GM18951 (cell line): ENCODE measurements around the gene PCDH1.

Experiments used
- POLR2A ChIP-seq: IDR thresholded peaks from 4 replicates; pipeline ENCODE4 v1.6.1; 2011; ENCODE audit warnings: mild to moderate bottlenecking; ENCODE audit not compliant: insufficient read length, insufficient read depth; ENCODE audit errors: extremely low read depth
- in situ Hi-C: fragments of 300-500 bp; cut with MboI; formaldehyde crosslinking; loops from one replicate; pipeline ENCODE4 v1.12.0; 2022; ENCODE audit warnings: low sequenced_read_pairs, mixed read lengths, inconsistent platforms; ENCODE audit not compliant: unreplicated experiment

PCDH1 gene

DNA sequence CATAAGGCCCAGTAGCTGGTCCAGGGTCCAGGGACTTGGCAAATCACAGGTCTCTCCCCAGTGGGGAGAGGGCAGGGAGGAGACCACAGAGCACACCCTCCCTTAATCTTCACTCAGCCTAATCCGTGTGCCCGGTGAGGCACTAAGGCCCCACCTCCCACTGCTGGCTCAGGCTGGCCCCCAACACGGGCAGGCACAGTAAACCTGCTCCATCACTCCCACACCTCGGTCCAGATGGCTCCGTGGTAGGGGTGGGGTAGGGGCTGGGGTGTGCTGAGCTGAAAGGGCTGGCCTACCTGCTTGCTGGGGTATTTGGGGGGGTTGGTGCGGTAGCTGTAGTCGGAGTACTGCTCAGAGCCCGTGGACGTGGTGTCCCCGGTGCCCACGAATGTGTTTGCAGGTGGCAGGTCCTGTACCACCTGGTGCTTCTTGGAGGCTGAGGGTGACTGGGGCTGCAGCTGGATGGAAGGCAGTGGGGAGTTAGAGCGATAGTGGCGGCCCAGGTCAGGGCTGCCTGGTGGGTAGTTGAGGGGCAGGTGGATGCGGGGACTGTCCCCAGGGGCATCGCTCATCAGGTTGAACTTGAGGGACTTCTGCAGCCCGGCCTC, 15.2 kb downstream of the PCDH1 start:
- no peak for TF ChIP-seq POLR2A
- in situ Hi-C loops = no loop called here

DNA sequence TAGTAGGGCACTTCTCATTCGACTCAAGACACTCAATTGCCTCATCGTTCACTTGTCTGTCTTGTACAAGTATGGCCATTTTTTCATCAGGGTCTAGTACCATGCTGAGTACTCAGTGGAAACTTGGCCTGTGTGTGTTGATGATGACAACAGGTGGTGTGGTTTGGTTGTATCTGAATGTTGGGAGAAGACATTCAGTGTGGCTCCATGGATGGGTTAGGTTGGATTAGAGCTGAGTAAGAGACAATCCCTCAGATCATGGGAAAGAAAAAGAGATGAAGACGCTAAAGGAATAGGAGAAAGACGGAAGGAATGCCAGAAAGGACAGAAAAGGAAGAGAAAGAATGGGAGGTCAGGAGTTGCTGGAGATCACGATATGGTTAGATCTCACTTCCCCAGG, 17.0 kb downstream of the PCDH1 start:
- in situ Hi-C loops = no loop called here
- no peak for TF ChIP-seq POLR2A

DNA sequence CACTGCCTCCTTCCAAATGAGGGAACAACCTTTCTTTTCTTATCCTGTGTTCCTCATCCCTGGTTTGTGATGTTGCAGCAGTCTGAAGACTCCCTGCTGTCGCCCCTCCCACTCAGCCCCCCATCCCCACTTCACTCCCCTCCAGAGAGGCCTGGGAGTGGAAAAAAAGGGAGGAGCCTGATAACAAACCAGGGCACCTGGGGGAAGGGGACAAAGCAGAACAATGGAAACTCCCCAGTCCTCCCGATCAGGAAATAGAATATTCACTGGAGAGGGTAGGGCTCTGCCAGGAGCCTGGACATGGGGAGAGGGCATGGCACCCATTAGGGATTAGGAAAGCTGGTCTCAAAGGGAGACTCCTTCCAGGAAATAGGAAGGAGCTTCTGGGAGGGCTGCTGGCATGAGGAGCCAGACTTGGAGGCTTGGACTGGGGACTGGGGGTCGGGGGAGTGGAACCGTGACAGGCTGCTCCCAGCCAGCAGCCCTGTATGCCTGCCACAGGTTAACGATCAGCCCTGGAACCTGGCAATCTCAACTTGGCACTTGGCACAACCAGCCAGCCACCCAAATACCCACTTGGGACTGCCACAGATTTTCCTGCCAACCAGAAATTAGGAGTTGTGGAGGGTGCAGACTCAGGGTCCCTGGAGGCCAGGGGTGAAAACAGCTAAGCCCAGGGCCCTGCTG, 20.0 kb downstream of the PCDH1 start:
- in situ Hi-C loops = no loop called here
- TF ChIP-seq POLR2A = no peak

DNA sequence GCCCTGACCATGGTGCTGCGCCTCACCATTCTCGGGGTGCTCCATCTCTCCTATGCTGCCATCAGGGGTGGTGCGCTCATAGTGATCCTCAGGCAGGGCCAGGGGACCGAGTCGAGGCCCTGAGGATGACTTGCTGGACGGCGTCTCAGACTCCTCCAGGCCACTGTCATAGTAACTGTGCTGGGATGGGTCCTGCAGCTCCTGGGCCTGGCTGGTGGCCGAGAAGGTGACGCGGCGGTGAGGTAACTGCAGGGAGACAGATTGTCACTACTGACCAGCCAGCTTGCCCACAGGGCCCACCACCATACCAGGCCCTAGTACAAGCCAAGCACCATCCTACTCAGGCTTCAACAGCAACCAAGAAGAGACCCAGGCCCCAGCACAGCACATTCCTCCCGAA, 21.0 kb downstream of the PCDH1 start:
- no peak for TF ChIP-seq POLR2A
- in situ Hi-C loops = no loop called here

DNA sequence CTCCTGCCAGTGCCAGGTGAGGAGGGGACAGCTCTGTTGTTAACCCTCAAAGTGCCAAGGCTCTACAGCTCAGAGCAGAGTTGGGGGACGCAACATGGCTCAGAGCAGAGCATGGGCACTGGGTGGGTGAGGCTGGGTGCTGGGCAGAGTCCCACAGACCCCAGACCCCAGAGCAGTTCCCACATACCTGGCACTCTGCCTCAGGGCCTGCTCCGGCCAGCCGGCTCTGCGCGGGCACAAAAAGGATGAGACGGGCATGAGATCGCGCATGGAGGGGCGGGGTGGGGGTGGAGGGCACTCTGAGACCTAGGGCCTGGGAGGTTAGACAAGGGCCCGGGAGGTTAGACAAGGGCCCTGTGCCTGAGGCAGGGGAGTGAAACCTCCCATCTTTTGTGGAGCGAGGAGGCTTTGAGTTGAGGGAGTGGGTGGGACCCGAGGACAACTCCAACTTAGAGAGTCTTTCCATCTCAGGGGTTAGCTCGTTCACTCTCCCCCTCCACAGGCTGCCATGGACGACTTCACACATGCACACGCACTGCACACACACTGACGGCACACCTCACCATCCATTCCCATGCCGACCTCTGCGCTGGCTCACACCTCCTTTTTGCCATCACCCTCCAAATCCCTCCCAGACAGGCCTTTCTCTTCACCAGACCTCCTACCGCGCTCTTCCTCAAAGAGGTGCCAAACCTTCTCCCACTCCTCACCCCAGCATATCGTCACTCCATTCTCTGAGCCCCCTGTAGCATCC, 22.0 kb downstream of the PCDH1 start:
- in situ Hi-C loops = no loop called here

DNA sequence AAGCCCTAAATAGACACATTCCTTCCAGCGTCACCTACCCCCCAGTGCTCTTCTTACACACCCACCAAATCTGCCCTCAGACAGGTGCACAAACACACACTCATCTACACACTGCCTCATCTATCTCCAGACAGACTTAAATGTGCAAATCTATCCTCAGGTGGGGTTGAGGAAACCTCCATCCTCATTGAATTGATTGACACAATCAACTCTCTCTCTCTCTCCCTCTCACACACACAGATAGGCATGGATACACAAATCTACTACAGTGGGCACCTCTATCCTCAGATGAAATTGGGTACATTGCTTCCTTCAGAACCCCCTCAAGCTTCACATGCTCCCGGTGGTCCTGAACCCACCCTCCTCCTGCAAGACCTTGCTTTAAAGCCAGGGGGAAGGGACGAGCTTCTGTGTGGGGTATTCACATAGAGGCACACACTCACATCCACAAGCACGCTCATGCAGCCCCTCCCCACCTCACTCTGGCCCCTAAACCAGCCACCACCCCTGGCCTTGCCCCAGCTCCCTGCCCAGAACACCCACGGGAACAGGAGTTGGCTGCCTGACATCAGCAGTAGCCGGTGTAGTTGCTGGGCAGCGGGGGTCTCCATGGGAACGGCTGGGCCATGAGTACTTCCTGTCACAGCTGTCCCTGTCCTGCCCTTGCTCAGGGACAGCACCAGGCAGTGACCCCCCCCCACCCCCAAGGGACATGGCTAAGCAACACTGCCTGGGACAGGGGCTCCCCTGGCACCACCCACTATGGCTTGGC, 22.8 kb downstream of the PCDH1 start:
- TF ChIP-seq POLR2A = no peak
- in situ Hi-C loops = no loop called here

More for the DNA sequence above, 22.0 kb downstream of the PCDH1 start:
- TF ChIP-seq POLR2A = no peak

DNA sequence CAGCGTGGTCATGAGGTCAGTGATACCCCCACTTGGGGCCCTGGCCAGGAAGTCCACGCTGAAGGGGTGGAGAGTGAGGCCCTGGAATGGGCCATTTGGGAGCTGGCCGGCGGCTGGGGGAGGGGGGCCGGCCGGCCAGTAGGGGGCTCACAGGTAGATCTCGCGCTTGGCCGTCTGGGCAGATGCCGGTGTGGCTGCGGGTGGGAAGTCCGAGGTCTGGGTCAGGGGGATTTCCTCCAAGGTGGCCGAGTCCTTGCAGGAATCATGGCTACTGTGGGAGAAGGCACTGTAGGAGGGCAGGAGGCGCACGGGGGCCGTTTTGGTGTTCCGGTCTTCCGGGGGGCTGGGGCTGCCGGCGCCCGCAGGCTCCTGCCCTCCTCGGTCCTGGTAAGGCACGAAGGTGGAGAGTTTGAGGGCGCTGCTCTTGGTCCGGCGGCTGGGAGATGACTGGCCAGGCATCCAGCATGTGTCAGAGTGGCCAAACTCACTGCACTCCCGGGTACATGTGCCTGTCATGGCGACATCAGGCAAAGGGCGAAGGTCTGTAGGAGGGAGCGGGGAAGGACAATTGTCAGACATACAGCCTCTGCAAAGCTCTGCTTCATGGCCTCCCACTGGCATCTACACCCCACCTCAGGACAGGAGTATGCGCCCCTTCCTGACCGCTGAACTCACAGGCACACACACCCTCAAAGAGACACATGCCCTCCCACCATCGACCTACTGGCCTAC, 24.1 kb downstream of the PCDH1 start:
- TF ChIP-seq POLR2A = no peak
- in situ Hi-C loops = no loop called here

DNA sequence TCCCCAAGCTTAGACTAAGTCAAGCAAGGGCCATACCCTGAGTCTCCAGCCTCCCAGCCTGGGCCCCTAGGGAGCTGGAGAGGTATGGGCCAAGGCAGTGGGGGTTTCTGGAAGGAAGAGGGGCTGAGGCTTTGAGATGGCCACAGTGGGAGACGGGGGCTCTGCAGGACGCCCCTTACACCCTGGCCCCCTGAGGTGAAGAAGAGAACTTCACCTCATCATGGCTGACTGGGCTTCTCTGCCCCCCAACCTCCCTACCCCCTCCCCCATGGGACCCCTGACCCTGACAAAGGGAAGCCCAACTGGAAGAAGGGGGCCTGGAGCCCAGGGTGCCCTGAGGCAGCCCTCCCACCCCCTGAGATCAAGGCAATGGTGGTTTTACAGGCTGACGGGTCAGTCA, 25.8 kb downstream of the PCDH1 start:
- in situ Hi-C loops = no loop called here
- no peak for TF ChIP-seq POLR2A

DNA sequence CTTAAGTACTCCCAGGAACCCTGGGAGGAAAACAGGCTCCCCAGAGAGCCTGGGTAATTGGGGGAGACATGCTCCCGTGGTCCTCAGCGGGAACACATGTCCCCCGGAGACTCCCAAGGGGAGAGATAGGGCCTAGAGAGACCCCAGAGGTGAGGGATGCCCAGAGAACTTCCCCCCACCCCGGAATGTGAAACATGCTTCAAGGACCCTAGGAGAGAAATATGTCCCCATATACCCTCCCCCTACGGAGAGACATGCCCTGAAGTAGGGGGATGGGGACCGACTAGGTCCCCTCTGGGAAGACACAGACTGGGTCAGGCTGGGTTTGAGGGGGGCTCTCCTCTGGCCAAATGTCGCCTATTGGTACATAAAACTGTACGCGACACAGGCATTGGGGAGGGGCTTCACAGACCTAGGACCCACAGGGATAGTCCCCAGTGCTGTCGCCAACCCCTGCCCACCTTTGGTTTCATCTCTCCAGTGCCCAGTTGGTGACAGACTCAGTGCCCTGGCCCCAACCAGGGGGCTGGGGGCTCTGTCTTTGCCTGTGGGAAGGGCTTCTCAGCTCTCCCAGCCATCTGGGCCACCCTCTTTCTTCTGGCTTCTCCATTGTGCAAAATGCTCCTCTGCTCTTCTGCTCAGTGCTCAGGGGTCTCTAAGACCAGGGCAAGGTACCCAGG, 26.9 kb downstream of the PCDH1 start:
- in situ Hi-C loops = no loop called here
- no peak for TF ChIP-seq POLR2A

DNA sequence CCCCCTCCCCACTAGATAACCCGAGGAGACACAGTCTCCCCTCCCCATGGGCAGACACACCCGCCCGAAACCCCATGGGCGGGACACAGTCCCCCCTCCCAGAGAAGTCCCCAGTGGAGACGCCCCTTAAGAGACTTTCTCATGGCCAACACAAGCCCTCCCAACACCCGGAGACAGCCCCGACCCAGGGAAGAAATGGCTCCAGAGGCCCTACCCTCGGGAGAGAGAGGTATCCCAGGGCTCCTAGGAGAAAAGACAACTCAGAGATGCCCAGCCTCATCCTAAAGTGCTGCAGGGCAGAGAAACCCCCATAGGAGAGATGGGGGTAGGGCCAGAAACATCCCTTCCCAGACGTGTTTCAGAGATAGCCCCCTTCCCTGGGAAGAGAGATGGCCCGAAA, 27.4 kb downstream of the PCDH1 start:
- no peak for TF ChIP-seq POLR2A
- in situ Hi-C loops = no loop called here

DNA sequence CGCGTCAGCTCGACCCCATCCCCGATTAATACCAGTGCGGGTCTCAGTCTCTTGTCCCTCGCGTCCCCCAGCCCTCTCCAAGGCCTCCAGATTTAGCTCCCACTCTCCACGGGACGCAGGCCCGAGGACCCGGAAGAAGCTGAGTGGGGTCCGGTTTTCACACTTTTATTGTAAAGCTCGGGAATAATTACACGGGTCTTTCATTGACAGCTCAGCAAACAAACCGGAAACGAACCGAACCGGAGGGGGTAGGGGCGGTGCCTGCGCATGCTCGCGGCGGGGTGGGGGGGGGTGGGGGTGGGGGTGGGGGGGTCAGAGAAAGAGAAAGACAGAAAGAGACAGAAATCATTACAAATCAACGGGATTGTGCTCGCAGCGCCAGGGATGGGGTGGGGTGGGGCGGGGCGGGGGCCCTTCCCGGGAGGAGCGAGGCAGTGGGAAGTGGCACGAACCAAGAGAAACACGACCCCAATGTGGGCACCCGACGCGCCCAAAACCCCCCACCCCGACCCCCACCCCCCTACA, 27.9 kb downstream of the PCDH1 start:
- no peak for TF ChIP-seq POLR2A
- in situ Hi-C loops = no loop called here

DNA sequence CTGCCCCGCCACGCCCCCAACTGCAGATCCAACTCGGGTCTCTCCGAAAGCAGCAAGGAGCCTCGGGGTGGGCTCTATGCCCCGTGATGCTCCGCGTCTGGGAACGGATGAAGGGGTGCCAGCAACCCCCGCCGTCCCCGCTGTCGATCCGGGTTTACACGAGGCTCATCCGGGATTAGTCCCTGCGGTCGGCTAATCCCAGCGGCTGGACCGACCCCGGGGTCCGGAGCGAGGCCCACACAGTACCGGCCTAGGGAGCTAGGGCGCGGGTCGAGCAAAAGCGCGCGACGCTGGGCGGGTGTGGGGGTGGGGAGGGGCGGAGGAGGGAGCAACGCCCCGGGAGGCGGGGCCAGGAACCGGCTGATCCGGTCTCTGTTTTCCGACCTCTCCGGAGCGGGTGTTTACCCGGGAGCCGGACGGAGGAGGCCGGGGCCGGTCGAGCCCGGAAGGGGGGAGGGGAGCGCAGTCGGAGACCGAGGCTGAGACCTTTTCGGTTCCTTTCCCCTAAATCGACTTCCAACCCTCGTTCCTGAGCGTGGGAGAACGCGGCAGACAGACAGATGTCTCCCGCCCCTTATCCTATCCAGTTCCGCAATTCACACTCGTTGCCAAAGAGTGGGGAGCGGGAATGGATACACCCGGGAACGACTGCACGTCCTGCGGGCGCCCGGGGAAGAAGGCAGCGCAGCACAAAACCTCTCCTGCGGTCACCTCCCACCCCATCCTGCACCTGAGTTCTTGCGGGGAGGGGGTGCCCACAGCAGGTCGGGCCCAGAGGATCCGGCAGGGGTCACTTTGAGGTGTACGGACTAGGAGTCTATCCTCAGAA, 28.6 kb downstream of the PCDH1 start:
- in situ Hi-C loops = no loop called here
- peak; percentile 56 for TF ChIP-seq POLR2A
